H1 (cell line): ENCODE results near the gene NQO2.
"Not testable (repeated sequence)": the region's sequence is repeated elsewhere in the genome, so short reads cannot be mapped to it uniquely, and the experiment has no call there.

Experiments
- EZH2 ChIP-seq: fragments of 200-600 bp; sonication (generic); IDR thresholded peaks from 2 replicates; pipeline ENCODE4 v1.7.1; 2012; ENCODE audit warnings: low read depth, mild to moderate bottlenecking, moderate library complexity, low read length, inconsistent platforms; ENCODE audit not compliant: severe bottlenecking
- JUN ChIP-seq: IDR thresholded peaks from 2 replicates; pipeline ENCODE4 v1.6.1; 2011; ENCODE audit warnings: low read depth, mild to moderate bottlenecking, improper control_type of control experiment, low read length
- NRF1 ChIP-seq: IDR thresholded peaks from 2 replicates; pipeline ENCODE4 v1.6.1; 2011; ENCODE audit warnings: mild to moderate bottlenecking, low read depth, low read length, improper control_type of control experiment
- POLR2A ChIP-seq, 2 experiments: IDR thresholded peaks; 1 replicate in 1 of 2; 2 replicates in 1 of 2; pipeline ENCODE4 v1.6.1; 2011; ENCODE audit warnings: low read depth in 2 of 2, low read length in 2 of 2, mild to moderate bottlenecking in 2 of 2; ENCODE audit errors: control extremely low read depth in 1 of 2
- SIN3A ChIP-seq, 2 experiments: IDR thresholded peaks in 1 of 2; conservative IDR thresholded peaks in 1 of 2; 2 replicates each; pipeline ENCODE4 v1.6.1; 2011 to 2012; ENCODE audit warnings: low read length in 2 of 2, improper control_type of control experiment in 1 of 2, low read depth in 1 of 2, mild to moderate bottlenecking in 1 of 2
- TAF1 ChIP-seq: IDR thresholded peaks from 2 replicates; pipeline ENCODE4 v1.6.1; 2011; ENCODE audit warnings: mild to moderate bottlenecking, low read depth, low read length

DNA sequence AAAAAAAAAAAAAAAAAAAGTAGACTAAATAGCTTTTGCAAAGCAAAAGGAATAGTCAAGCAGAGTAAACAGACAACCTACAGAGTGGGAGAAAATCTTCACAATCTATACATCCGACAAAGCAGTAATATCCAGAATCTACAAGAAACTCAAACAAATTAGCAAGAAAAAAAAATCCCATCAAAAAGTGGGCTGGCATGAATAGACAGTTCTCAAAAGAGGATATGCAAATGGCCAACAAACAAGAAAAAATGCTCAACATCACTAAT is 27.5 kb upstream of the NQO2 start:
- TF ChIP-seq TAF1; EZH2; SIN3A (conservative IDR thresholded peaks at IDR 0.05 in 1 of 2, IDR thresholded peaks at IDR 0.05 in 1 of 2; ENCODE audit: low read depth in 1 of 2, low read length in 2 of 2); POLR2A (IDR thresholded peaks at IDR 0.05; ENCODE audit: control extremely low read depth in 1 of 2, low read depth in 2 of 2, low read length in 2 of 2); NRF1; JUN: not testable (repeated sequence)
